ENCODE data around the gene RGS3.

DNA sequence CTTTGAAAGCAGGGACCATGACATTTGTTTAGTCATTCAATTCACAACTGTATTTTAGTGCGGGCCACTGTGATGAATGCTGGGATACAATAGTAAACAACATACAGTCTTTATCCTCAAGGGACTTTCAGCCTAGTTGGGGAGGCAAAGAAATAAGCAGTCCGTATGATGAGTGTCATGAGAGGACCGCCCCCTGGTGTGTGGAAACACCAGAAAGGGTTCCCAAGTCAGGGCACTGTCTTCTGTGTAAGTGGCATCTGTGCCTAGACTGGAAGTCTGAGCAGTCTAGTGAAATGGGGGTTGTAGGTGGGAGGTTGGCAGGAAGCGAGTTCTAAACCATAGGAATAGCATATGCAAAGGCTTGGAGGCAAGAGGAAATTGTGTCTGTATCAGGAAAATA, 46.2 kb upstream of the RGS3 start:
- no peak for TF ChIP-seq EZH2 (optimal IDR thresholded peaks at IDR 0.05; ENCODE audit: low read depth, low read length)
- TF ChIP-seq, protein P1, sequence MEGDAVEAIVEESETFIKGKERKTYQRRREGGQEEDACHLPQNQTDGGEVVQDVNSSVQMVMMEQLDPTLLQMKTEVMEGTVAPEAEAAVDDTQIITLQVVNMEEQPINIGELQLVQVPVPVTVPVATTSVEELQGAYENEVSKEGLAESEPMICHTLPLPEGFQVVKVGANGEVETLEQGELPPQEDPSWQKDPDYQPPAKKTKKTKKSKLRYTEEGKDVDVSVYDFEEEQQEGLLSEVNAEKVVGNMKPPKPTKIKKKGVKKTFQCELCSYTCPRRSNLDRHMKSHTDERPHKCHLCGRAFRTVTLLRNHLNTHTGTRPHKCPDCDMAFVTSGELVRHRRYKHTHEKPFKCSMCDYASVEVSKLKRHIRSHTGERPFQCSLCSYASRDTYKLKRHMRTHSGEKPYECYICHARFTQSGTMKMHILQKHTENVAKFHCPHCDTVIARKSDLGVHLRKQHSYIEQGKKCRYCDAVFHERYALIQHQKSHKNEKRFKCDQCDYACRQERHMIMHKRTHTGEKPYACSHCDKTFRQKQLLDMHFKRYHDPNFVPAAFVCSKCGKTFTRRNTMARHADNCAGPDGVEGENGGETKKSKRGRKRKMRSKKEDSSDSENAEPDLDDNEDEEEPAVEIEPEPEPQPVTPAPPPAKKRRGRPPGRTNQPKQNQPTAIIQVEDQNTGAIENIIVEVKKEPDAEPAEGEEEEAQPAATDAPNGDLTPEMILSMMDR (IDR thresholded peaks at IDR 0.05; ENCODE audit: low read length), result no peak

Measured in MM.1S (cell line).